Activated CD4-positive, CD25-positive, alpha-beta regulatory T cell treated with anti-CD3 and anti-CD28 coated beads, Interleukin-2, amount 50 U/mL, for 72 hours (primary cell): ENCODE data around the gene USP36.
"Not testable (repeated sequence)": the region's sequence is repeated elsewhere in the genome, so short reads cannot be mapped to it uniquely, and the experiment has no call there.

ENCODE experiments used
- DNase-seq: peaks from one replicate; pipeline ENCODE4 v3.0.0; 2021

The USP36 gene

DNA sequence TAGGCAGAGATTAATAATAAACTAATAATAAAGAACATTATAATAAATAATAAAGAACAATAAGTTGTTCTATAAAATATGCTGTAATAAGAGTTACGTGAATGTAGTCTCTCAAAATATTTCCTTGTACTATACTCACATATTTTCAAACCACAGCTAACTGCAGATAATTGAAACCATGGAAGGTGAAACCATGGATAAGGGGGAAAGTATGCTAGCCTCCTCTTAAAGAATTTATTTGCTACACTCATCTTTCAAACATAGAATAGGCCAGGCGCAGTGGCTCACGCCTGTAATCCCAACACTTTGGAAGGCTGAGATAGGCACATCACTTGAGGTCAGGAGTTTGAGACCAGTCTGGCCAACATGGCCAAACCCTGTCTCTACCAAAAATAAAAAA, 77.1 kb downstream of the USP36 start:
- no peak for DNase-seq

DNA sequence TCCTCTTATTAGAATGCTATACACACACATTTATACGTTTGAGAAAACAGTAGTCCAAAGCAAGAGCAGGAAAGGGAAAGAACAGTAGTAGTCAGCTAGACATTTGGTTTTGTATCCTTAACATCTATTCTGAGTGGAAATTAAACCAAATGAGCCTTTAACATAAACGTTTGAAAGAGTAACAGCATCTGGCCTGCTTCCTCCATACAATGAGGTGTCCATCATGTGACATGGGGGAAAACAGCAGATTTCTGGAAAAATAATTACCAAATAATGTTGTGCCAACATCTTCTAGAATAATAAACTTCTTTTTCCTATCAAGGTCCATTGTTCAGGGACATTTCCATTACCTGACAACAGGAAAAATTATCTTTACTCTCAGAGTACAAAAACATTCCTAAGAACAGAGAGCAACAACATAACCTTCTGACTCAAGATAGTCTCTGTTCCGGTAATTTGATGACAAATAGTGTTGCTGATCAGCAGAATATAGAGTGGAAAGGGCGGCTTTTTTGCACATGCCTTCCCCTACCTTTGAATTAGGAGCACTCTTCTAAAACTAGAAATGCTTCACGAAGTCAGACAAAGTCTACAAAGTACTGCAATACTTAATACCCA, 78.7 kb downstream of the USP36 start:
- DNase-seq: no peak

- DNase-seq: no peak
Observed at GRCh38 chr17:78759969-78760352, 80.7 kb downstream of the USP36 start.

- DNase-seq: peak; percentile 52
Observed at GRCh38 chr17:78759203-78759968, 81.2 kb downstream of the USP36 start.

- DNase-seq: no peak
Observed at GRCh38 chr17:78753316-78754250, 87.0 kb downstream of the USP36 start.

- DNase-seq: no peak
Observed at GRCh38 chr17:78751447-78752161, 89.0 kb downstream of the USP36 start.

DNA sequence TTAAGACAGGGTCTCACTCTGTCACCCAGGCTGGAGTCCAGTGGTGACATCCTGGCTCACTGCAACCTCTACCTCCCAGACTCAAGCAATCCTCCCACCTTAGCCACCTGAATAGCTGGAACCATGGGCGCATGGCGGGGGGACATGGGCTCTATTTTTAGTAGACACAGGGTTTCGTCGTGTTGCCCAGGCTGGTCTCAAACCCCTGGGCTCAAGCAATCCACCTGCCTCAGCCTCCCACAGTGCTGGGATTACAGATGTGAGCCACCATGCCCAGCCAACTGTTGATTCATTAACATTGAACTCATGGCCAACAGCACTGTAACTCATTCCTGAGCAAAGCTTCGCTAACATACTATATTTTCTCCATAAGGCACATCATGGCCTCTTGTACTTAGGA, 89.6 kb downstream of the USP36 start:
- DNase-seq: not testable (repeated sequence)

GRCh38 chr17:78748730-78749317, 91.8 kb downstream of the USP36 start:
- peak; percentile 63 for DNase-seq

DNA sequence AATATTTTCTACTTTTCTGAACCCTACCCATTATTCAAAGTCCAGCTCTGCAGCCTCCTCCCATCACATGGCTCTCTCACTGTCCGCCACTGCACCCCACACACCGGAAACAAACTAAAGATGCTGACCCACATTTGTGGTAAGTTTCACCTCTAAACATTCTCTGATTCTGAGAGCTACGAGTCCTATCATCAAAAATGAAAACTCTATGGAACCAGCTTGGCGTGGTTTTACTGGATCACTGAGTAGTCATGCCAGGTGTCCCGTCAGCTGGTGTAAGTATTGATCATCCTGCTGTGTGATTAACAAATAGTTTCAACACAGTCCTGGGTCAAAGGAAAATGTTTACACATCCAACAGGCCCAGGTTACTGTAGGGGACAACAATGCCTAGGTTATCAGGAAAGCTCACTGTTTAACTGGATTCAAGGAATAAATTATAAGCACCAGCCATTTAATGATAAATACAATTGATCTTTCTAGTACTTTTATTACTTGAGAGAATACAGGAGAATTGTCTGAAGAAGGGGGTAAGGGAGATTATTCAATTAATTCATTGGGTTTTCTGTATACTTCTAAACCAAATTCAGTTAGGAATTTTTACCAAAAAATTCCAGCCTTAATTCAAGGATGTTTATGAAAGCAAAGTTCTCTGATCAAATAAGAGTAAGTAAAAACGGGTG, 92.4 kb downstream of the USP36 start:
- DNase-seq: no peak

DNA sequence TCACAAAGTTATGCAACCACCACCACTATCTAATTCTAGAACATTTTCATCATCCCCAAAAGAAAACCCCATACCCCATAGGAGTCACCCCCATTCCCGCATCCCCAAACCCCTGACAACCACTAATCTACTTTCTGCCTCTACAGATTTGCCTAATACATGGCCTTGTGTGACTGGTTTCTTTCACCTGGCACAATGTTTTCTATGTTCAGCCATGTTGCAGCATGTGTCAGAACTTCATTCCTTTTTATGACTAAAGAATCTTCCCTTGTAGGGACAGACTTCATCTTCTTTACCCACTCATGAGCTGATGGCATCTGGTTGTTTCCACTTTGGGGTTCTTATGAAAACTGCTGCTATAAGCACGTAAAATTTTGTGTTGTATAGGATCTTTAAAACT, 93.1 kb downstream of the USP36 start:
- DNase-seq: no peak

DNA sequence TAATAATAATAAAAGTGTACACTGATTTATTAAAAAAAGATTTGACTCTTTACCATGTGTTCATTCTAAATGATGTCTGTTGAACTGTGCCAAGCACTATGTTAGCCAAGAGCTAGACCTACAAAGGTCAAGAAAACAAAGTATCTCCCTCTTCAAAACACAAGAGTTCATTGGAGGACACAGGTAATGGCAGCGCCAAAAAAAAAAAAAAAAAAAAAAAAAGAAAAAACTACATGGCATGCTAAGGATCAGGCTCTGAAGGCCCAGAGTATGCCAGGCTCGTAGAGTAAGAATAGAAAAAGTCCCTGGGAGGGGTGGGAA, 93.7 kb downstream of the USP36 start:
- DNase-seq: no peak

- no peak for DNase-seq
Observed at GRCh38 chr17:78746263-78746948, 94.2 kb downstream of the USP36 start.
